GM03348 (cell line): ENCODE results near the gene MMP24.

Source experiments
- DNase-seq: peaks from one replicate; pipeline ENCODE4 v3.0.0; 2012; ENCODE audit warnings: low spot score

MMP24 gene

DNA sequence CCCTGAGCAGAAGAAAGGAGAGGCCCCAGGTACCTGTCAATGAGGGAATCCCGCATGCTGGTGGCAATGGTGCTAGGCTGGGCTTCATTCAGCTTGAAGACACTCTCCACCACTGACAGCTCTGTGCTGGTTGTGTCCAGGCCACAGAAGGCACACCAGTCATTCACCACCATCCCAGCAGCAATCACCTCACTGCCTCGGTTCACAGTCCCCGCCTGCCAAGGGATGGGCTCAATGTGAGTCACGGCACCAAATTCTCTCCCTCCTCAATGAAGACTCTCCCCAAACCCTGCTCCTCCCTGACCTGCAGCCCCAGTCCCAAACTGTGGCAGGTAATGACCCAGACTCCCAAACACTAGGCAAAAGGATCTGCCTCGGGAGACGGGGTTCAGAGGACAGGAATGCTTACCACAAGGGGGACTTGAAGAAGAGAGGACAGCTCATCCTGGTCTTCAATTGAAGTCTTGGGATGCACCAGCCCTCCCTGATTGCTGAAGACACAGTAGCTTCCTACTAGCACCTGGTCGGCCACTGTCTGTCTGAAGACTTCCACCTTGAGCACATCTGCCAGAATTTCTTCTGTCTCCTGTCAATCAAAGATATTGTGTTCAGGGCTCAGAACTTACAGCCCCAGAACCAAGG is 53.2 kb downstream of the MMP24 start:
- DNase-seq: no peak

DNA sequence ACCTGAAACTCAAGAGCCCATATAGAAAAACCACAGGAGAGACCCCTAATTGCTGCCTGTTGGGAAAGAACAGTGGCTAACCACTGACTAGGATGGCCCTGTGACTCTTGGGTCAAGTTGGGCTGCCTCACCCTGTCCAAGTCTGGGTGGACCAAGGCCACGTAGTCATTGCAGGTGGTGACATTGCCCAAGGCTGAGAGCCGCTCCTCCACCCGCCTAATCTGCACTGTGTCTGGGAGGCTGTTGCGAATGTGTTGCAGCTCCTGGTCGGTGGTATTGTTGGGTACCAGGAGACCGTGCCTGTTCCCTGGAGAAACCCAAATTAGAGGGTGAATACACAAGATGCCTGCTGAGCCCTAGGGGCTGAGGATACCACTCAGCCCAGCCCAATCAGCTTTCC is 54.0 kb downstream of the MMP24 start:
- no peak for DNase-seq

DNA sequence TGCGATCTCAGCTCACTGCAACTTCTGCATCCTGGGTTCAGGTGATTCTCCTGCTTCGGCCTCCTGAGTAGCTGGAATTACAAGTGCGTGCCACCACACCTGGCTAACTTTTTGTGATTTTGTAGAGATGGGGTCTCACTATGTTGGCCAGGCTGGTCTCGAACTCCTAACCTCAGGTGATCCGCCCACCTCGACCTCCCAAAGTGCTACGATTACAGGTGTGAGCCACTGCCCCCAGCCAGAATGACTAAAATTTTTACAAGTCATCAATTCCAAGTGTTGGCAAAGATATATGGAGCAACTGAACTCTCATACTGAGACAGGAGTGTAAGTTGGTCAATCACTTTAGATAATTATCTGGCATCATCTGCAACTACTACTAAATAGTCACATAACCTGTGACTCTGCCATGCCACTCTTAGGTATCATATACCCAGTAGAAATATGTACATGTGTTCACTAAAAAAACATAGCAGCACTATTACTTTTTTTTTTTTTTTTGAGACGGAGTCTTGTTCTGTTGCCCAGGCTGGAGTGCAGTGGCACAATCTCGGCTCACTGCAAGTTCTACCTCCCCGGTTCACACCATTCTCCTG is 55.1 kb downstream of the MMP24 start:
- DNase-seq: no peak

DNA sequence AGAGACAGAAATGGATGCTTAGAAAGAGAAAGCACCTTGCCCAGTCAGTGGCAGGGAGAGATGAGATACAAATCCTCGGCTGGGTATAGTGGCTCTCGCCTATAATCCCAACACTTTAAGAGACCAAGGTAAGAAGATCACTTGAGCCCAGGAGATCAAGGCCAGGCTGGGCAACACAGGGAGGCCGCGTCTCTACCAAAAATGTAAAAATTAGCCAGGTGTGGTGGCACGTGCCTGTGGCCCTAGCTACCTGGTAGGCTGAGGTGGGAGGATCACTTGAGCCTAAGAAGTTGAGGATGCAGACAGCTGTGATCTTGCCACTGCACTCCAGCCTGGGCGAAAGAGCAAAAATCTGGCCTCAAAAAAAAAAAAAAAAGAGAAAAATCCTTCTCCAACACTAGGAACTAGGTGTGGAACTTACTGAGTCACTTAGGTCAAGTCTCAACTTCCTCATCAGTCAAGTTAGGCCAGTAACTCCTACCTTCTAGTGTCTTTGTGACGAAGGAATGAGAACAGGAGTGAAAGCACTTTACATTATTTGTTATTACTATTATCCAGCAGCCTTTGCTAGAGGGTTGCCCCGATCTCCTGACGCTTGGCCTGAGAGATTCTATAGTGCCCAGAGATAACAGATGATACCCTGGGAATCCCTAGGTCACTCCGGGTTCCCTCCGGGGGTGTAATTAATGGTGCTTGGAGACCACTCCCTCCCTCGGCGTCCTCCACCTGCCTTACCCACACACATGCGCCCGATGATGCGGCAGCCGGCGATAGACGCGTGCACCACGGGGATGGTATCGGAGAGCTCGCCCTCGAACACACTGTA is 57.2 kb downstream of the MMP24 start:
- DNase-seq: peak; percentile 28

DNA sequence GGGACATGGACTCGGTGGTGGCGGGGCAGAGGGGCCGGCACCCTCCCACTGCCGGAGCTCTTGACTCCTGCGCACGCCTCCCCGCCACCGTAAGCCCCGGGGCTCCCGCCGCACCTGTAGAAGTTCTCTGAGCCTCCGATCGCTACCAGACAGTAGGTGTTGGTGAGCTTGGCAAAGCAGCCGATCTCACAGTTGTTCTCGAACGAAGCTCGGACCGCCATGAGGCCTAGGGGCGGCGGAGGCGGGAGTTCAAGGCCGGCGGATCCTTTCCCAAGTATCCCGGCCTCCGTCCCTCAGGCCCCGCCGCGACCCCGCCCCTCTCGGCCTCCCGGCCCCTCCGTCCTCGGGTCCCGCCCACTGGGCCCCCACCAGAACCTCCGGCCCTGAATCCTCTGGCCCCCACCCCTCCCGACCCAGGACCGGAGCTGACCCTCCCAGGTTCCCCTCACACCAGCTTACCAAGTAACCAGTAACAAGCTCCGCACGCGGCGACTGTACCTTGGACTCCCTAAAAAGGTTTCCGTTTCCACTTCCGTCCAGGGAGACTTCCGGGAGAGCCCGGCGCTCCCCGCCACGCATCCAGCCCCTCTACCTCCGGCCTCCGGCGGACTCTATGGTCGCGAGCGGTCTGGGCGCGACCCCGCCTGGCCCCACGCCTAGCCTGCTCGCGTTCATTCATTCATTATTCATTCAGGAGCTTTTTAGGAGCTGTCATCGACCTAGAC is 57.9 kb downstream of the MMP24 start, which contains the start of gene EIF6:
TSS of gene EIF6 (minus strand) at position 506 of the 725 bp plus-strand sequence. CDS start at position 221, 285 bp downstream.
- DNase-seq: peak; percentile 93

DNA sequence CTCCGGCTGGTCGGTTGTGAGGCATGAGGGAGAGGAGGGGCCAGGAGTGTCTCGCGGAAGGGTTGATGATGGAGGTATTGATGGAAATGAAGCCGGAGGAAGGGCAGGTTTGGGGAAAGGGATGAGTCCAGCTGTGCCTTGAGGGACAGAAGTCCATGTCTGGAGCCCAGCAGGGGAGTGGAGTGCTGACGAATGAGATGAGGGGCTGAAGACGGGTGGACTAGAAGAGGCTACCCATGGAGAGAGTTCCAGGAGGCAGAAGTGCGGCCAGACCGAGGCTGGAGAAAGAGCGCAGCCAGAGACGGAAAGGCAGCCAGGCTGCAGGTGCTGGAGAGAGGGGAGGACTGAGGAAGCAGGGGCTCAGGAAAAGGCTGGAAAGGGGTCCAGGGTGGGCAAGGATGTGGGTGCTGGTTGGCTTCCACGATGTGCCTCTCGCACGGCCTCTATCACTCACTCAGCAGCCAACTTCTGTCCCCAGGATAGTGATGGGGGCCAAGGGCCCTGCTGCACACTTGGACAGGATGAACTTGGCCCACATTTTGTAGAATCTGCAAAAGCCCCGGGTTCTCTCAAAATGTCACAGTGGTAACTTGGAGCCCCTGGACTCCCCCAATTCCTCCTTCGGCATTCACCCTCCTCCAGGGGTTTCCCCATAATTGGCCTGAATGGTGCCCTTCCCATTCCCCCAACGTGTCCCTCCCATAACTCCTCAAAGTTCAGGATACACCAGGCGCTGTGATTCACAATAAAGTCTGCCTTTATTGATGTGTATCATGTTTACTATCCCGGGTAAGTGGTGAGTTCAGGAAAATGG is 58.7 kb downstream of the MMP24 start:
- no peak for DNase-seq

DNA sequence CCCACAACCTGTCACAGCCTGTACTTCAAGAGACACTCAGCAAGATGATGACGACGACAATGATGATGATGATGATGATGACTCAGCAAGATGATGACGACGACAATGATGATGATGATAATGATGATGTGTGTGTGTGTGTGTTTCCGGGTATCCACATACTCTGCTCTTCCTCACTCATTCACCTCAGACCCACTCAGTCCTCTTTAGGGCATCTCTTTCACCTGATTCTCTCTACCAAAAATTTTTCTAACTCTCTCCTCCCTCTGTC is 59.3 kb downstream of the MMP24 start:
- DNase-seq: no peak

DNA sequence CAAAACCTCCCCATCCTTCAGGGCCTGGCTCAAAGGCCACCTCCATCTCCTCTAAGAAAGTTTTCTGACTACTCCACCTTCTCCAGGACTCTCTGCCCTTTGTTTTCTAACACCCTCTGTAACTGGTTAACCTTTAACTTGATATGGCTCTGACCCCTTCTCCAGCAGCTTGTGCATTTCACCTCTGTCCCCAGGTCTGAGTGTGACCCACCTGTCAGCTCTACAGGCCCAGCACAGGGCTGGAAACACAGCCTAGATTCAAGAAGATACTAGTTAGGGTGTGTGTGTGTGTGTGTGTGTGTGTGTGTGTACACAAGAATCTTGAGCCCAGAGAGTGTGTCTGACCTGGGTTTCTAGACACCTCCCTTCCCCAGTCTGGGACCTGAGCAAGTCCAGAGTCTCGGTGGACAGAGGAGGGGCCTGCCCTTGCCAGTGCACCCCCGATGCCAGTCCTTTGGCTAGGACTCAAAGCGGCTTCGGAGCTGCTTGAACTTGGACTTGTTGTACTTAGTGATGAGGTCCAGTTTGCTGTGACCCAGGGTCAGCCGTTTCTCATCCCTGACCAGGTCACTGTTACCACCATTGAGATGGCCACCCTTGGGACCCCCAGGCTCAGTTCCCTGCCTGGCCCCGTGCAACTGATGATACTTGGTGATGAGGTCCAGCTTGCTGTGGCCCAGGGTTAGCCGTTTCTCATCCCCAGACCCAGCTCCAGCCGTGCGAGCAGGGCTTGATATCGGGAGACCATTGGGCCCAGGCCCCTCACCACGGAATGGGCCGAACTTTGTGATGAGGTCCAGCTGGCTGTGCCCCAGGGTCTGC is 59.8 kb downstream of the MMP24 start:
- no peak for DNase-seq

DNA sequence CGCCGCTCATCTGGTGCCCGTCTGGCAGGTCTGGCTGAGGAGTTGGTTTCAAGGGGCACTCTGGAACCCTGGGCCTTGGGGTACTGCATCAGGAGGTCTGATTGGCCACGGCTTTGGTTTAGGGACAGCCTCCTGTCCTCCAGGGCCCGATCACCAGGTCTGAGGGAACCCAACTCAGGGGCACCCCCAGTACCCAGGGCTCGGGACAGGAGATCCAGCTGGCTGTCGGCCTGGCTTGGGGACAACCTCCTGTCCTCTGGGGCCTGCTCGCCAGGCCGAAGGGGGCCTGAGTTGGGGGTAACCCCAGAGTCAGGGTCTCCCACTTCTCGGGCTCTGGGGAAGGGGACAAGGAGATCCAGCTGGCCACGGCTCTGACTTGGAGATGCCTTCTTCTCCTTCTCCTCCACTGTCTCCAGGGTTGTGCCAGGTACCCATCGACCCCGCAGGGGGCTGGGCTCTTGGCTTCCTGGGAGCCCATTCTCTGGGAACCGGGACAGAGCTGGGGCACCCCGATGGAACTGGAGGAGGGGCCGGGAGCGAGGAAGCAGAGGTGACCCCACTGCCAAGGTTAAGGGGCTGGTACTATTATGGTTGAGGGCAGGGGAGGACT is 60.5 kb downstream of the MMP24 start:
- no peak for DNase-seq

DNA sequence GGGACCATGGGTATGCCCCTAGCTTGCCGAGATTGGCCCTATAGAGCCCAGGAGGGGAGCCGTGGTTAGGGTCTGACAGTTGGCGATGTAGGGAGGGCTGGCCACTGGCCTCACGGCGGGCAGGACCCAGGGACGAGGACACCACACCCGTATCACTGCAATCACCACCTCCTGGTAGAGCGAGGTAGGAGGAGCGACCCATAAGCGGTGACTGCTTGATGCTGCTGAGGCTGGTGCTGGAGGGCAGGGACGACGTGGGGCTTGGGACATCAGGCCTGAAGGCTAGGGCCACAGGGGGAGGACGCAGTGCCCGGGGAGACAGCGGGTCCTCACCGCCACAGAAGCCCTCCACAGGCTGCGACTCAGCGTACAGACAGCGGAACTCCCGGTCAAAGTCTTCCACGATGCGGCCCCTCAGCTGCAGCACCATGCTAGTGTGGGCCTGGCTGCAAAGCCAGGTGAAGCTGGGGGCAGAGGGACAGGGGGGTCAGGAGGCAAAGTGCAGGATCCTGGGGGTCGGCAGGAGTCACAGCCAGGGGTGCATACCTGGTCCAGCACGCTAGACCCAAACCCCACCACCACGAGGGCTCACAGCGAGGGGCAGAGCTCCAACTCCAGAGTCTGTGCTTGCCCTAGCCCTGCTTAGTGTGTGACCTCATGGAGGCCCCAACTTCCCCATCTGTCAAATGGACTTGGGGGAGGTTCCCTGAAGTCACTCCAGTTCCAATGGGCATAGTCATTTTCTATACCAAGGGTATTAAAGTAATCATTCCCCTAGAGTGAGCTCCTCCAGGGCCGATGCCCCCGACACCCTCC is 61.2 kb downstream of the MMP24 start:
- DNase-seq: no peak

DNA sequence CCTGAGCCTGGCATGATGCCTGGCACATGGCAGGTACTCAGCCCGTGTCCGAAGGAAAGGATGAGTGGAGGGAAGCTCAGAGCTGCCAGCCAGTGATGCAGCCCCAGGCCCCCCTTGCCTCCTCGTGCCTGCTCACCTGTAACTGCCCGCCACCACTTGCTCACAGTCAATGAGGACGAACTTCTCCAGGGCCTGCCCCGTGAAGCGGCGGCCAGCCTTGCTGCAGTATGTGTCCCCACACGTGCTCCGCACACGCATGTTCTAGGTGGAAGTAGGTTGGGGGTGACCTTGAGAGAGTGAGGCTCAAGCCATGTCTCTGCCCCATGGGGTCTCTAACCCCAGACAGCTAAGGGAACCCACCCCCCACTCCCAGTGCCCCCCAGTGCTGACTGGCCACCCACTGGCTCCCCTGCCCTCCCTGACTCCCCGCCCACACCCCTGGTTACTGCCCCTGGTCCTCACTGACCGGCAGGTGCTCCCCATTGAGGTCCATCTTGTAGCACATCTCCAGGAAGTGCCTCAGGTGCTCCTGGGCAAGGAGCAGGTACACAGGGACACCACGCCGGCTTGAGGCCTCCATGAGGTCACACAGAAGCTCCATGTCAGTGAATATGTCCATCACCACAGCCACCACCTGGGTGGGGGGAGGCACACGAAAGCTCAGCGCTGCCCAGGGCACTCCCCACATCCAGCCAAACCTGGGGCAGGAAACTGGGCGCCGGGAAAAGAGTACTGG is 62.0 kb downstream of the MMP24 start:
- DNase-seq: no peak

DNA sequence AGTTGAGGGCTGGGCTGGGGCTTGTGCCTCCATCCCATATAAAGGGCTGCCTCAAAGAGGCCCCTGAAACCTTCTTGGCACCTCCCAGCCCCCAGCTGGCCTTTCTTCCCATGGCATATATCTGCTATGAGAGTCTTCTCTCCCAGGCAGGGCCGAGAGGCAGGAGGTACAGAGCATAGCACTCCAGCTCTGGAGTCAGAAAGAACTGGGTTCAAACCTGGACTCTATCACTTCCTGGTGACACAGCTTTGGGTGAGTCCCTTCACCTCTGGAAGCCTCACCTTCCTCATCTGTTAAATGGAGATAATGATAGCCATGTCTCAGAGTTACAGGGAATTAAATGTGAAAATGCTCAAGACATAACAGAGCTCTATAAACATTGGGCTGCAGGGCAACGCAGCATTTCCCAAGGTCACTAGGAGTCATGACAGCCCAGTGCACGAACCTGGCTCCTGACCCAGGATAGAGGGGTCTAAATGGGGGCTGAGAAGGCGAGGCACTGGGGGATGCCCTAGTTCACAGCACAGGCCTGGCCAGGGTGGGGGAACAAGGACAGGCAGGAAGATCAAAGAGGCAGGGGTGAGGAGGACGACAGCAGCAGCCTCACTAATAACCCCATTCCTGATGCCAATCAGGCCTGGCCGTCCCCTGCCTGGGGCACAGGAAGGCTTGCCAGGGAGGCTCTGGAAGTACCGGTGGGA is 63.8 kb downstream of the MMP24 start:
- no peak for DNase-seq

DNA sequence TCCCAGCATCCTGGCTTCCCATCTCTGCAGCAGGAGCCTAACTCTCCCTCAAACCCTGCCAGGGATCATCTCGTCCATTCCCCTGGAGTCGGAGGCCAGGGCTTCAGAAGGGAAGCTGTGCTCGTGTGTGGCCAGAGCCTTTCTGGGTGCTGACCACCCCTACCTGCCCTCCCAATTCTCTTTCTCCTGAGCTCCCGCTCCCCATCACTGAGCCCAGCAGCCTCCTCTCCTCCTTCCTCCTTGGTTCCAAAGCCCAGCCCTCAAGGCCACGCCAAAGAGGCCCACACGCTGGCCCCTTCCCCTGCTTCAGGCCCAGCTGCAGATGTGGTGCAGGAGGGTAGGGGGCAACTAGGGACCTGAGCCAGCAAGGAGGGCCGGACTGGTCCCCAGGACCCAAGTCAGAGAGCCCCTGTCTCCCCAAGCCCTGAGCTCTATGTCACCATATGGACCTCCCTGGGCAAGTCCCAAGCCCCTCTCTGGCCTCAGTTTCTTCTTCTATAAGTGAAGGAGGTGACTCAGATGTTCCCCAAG is 64.5 kb downstream of the MMP24 start:
- DNase-seq: no peak

DNA sequence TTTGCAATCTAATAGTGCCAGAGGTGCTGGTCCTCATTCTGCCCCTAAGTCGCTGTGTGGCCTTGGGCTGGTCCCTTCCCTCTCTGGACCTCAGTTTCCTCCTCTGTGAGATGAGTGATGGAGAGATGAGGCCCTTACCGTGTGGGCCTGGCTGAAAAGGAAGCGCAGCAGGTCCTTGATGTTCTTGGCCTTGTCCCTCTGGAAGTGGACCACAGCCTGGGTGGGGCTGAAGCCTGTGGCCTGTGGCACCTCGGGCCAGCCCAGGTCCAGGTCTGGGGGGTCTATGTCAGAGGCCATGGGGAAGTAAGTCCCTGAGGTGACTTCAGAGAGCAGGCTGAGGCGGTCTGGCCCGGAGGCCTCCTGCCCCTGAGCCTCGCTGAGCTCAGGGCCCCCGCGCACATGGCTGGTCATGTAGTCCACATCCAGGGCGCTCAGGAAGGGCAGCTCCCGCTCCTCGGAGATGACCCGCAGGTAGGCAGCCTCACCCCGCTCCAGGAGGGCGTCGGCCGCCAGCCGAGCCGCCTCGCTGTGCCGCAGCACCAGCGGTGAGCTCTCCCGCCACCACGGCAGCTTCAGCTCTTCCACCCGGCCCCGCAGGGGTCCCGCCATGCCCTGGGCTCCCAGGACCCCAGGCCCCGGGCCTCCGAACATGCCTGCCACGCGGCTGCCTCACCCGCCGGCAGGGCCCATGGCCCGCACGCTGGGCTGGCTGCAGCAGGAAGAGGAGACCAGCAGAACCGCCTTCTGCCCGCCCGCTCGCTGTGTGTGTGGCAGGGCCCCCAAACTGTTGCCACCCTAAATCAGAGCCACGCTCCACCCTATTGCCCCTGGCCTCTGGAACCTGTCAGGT is 65.4 kb downstream of the MMP24 start, which contains the start of gene FAM83C:
TSS of gene FAM83C (minus strand) at position 772 of the 850 bp plus-strand sequence. CDS start at position 651, 121 bp downstream.
- no peak for DNase-seq

DNA sequence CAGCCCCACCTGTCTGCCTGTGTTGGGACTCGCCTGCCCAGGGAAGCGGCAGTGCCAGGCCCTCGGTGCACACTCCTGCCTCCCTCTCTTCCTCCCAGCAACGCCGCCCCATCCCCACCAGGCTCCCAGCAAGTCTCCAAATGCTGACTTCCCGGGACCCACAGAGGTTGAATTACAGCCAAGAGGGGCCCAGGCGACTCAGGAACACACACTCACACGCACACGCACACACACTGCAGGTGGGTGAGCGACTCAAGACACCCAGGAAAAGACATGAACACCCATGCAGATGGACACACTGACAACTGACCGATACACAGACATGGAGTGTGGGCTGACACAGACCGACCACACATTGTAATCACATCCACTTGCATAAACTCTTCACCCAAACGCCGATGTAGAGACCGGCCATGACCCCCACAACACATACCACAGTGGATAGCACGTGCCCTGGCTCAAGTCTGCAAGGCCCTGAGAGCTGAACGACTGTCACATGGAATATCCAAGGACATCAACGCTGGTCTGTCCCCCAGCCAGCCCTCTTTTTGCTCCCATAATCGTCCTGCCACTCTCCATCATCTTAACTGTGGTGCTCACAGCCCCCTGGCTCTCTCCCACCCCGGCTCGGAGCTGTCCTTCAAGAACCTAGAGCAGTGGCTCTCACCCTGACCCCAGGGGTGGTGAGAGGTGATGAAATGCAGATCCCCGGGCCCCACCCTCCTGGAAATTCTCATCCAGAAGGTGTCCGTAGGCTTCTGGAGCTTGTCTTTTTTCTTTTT is 66.2 kb downstream of the MMP24 start:
- no peak for DNase-seq
